Measurements from ENCODE around the gene TMEM52B.
A peak's percentile ranks its signal among the peaks of the same experiment; 100 is the strongest.

TMEM52B gene

DNA sequence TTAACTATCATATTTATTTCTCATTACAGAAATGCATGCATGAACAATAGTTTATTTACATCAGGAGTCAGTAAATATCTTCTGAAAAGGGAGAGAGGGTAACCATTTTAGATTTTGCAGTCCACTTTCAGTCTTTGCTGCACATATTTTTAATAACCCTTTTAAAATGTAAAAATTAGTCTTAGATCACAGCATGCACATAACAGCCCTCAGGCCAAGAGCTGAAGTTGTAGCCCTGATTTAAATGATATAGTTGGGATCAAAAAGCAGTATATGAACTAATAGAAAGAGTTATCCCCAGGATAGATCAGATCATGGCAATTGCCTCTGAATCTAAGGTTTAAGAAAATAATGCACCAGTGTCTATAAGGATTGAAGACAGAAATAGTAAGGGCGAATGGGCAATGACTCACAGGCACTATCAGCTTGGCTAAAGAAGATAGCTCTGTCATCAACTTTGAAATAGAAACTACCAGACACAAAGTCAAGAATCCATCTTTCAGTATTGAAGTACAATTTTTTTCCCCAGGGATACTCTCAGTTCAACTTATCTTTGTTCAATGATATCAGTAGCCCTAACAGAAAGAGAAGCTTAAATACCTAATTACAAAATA, 35.7 kb upstream of the TMEM52B start:
- TF ChIP-seq, protein P1, sequence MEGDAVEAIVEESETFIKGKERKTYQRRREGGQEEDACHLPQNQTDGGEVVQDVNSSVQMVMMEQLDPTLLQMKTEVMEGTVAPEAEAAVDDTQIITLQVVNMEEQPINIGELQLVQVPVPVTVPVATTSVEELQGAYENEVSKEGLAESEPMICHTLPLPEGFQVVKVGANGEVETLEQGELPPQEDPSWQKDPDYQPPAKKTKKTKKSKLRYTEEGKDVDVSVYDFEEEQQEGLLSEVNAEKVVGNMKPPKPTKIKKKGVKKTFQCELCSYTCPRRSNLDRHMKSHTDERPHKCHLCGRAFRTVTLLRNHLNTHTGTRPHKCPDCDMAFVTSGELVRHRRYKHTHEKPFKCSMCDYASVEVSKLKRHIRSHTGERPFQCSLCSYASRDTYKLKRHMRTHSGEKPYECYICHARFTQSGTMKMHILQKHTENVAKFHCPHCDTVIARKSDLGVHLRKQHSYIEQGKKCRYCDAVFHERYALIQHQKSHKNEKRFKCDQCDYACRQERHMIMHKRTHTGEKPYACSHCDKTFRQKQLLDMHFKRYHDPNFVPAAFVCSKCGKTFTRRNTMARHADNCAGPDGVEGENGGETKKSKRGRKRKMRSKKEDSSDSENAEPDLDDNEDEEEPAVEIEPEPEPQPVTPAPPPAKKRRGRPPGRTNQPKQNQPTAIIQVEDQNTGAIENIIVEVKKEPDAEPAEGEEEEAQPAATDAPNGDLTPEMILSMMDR (conservative IDR thresholded peaks at IDR 0.05; ENCODE audit: low read depth, low read length): no peak
- DNase-seq (ENCODE audit: low read depth): no peak

DNA sequence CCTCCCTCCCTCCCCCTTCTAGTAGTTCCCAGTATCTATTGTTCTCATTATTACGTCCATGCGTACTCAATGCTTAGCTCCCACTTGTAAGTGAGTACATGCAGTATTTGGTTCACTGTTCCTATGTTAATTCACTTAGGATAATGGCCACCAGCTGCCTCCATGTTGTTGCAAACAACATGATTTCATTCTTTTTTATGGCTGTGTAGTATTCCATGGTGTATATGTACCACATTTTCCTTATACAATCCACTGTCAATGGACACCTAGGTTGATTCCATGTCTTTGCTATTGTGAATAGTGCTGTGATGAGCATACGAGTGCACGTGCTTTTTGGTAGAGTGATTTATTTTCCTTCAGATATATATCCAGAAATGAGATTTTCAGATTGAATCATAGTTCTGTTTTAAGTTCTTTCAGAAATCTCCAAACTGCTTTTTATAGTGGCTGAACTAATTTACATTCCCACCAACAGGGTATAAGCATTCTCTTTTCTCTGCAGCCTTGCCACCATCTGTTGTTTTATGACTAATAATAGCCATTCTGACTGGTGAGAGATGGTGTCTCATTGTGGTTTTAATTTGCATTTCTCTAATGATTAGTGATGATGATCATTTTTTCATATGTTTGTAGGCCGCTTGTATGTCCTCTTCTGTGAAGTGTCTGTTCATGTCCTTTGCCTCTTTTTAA, 31.0 kb upstream of the TMEM52B start:
- no peak for DNase-seq (ENCODE audit: low read depth)
- TF ChIP-seq, protein P1 (conservative IDR thresholded peaks at IDR 0.05; ENCODE audit: low read depth, low read length): no peak
- H3K4me3 ChIP-seq (ENCODE audit: low read length): no peak overlapping the region

More for the DNA sequence above, 35.7 kb upstream of the TMEM52B start:
- no peak overlapping the region for H3K4me3 ChIP-seq (ENCODE audit: low read length)

DNA sequence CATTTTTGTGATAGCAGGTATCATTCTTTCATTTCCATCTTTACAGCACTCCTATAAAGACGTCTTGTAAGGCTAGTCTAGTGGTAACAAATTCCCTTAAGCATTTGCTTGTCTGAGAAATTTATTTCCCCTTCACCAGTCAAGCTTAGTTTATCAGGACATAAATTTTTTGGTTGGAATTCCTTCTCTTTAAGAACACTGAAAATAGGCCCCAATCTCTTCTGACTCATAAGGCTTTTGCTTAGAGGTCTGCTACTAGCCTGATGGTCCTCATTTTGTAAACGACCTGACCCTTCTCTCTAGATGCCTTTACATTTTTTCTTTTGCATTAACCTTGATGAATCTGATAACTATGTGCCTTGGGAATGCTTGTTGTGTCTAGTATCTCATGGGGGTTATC, 27.2 kb upstream of the TMEM52B start:
- H3K4me3 ChIP-seq (ENCODE audit: low read length): no peak overlapping the region
- TF ChIP-seq, protein P1 (conservative IDR thresholded peaks at IDR 0.05; ENCODE audit: low read depth, low read length): no peak
- no peak for DNase-seq (ENCODE audit: low read depth)

DNA sequence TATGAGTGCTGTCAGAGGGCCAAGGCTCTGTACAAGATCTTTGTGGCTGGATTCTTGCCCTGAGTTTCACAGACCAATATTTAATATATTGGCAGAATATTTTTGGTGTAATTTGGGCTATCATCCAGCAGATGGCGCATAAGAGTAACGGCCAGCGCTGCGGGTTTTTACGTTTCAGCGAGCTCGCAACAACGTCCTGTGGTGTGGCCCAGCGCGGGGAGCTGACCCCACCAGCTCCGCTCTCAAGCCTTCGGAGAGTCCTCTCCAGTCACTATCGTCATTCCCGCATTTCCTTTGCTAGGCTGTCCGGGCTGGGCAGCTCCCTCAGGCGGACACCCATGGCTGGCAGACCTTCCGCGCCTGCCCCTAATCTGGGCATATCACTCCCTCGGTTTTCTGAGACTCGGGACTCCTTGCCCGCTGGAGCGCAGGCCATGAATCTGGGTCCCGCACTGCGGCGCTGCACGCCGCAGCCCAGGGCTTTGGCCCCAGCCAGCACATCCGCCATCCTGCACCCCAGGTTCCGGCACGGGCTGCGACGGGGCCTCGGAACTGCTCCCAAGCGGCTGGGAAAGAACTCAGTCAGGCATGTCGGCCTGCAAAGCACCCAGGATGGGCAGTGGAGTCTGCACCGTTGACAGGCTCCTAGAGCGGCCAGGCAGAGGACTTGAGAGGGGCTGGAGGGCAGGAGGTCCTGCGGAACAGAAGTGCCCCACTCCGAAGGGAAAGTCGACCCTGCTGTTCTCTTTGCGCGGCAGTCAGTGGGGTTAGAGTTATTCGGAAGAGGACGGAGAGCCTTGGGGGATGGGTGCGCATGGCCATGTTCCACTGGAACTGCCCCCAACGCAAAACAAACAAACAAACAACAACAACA, 25.3 kb upstream of the TMEM52B start:
- TF ChIP-seq, protein P1 (conservative IDR thresholded peaks at IDR 0.05; ENCODE audit: low read depth, low read length): peak; percentile 81
- DNase-seq (ENCODE audit: low read depth): no peak
- peak overlapping the region; percentile 71 for H3K4me3 ChIP-seq (ENCODE audit: low read length)

DNA sequence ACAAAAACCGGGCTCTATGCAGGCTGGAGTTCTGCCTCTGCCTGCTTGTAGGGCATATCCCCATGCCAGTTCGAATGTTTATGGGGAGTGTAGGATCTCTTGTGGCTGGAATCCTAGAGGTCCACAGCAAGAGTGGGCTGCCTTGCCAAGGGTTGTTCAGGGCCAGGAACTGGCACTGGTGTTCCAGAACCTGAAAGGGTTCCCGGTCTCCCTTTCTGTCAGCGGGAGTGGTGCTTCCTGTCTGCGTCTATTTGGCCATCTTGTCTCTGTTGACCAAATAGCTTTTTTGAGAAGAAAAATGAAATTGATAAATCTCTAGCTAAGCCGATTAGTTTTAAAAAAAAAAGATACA, 24.7 kb upstream of the TMEM52B start:
- H3K4me3 ChIP-seq (ENCODE audit: low read length): peak overlapping the region; percentile 71
- TF ChIP-seq, protein P1 (conservative IDR thresholded peaks at IDR 0.05; ENCODE audit: low read depth, low read length): no peak
- DNase-seq (ENCODE audit: low read depth): no peak

DNA sequence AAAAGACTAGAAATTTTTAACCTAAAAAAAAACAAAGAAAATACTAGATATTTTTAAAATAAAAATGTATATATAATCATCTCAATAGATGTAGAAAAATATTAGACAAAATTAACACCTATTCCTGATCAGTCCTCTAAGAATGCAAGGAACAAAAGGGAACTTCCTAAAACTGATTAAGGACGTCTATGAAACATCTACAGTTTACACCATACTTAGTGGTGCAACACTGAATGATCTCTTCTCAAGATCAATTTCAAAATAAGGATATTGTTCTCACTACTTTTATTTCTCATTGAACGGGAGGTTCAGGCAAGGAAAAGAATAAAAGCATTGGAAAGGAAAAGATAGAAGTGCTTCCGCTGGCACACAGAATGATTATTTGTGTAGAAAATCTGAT, 22.9 kb upstream of the TMEM52B start:
- no peak for DNase-seq (ENCODE audit: low read depth)
- TF ChIP-seq, protein P1 (conservative IDR thresholded peaks at IDR 0.05; ENCODE audit: low read depth, low read length): no peak

More for the DNA sequence above, 22.9 kb upstream of the TMEM52B start:
- no peak overlapping the region for H3K4me3 ChIP-seq (ENCODE audit: low read length)
